Naive thymus-derived CD4-positive, alpha-beta T cell (primary cell): Measurements from ENCODE around the gene BIN1. TPM values are rescaled to one million over a fixed set of nuclear protein-coding genes. Genes with fewer than 3 reads are reported as not detected.

Experiments used
- ATAC-seq: fragments of 150-1000 bp; cut with Tn5 transposase; 2 replicates; pipeline ENCODE4 v1.10.0; 2021; ENCODE audit warnings: mild to moderate bottlenecking, moderate library complexity
- CTCF ChIA-PET: fragments of 350-600 bp; sonication (Branson Sonifier 250); formaldehyde crosslinking; loops from one replicate; lab custom pipeline; 2021; ENCODE audit warnings: antibody characterized with exemption; lab: Charles Lee
- POLR2A ChIA-PET: fragments of 350-600 bp; sonication (Branson Sonifier 250); formaldehyde crosslinking; loops from one replicate; lab custom pipeline; 2021; ENCODE audit warnings: antibody characterized with exemption, inconsistent platforms; lab: Charles Lee
- DNase-seq, 9 donors: peaks; one replicate each; pipeline versions ENCODE4 v3.0.0 to v3.0.0-alpha.2; 2020 to 2022; ENCODE audit warnings: mixed read lengths in 1 of 9
- H3K27ac ChIP-seq: one replicate; pipeline ENCODE4 v1.7.0; 2013; ENCODE audit warnings: mild to moderate bottlenecking, low read depth, low read length, moderate library complexity
- H3K27me3 ChIP-seq, 2 donors: one replicate each; pipeline ENCODE4 v1.7.0; 2013; ENCODE audit warnings: low read length in 2 of 2, mild to moderate bottlenecking in 2 of 2, moderate library complexity in 2 of 2; ENCODE audit not compliant: control insufficient read depth in 2 of 2, insufficient read depth in 2 of 2
- H3K36me3 ChIP-seq, 3 experiments: 1 replicate in 2 of 3; 2 replicates in 1 of 3; pipeline ENCODE4 v1.7.0; 2013; ENCODE audit warnings: low read length in 3 of 3, mild to moderate bottlenecking in 3 of 3, moderate library complexity in 1 of 3; ENCODE audit not compliant: insufficient read depth in 3 of 3, control insufficient read depth in 2 of 3
- H3K4me1 ChIP-seq, 2 donors: one replicate each; pipeline ENCODE4 v1.7.0; 2013; ENCODE audit warnings: low read length in 2 of 2, mild to moderate bottlenecking in 2 of 2, moderate library complexity in 1 of 2; ENCODE audit not compliant: control insufficient read depth in 2 of 2, insufficient read depth in 2 of 2
- H3K4me3 ChIP-seq: 2 replicates; pipeline ENCODE4 v1.7.0; 2013; ENCODE audit warnings: mild to moderate bottlenecking, low read length
- H3K9me3 ChIP-seq, 3 experiments: 1 replicate in 2 of 3; 2 replicates in 1 of 3; pipeline ENCODE4 v1.7.0; 2013; ENCODE audit warnings: low read length in 3 of 3; ENCODE audit not compliant: control insufficient read depth in 2 of 3
- H3K27ac Mint-ChIP-seq, 9 donors: one replicate each; pipeline ENCODE4 v1.8.0; 2020 to 2022; ENCODE audit warnings: mixed read lengths in 9 of 9, mild to moderate bottlenecking in 8 of 9, moderate library complexity in 5 of 9, inconsistent platforms in 2 of 9
- H3K27me3 Mint-ChIP-seq, 5 donors: one replicate each; pipeline ENCODE4 v1.8.0; 2021 to 2022; ENCODE audit warnings: mixed read lengths in 5 of 5, mild to moderate bottlenecking in 1 of 5
- H3K36me3 Mint-ChIP-seq, 5 donors: one replicate each; pipeline ENCODE4 v1.8.0; 2020 to 2022; ENCODE audit warnings: mixed read lengths in 5 of 5, mild to moderate bottlenecking in 3 of 5, inconsistent platforms in 1 of 5
- H3K4me1 Mint-ChIP-seq, 7 donors: one replicate each; pipeline ENCODE4 v1.8.0; 2020 to 2022; ENCODE audit warnings: mixed read lengths in 7 of 7, mild to moderate bottlenecking in 3 of 7, inconsistent platforms in 1 of 7
- H3K4me3 Mint-ChIP-seq, 10 donors: one replicate each; pipeline ENCODE4 v1.8.0; 2020 to 2022; ENCODE audit warnings: mild to moderate bottlenecking in 10 of 10, mixed read lengths in 10 of 10, moderate library complexity in 6 of 10, inconsistent platforms in 2 of 10
- H3K9me3 Mint-ChIP-seq, 11 donors: one replicate each; pipeline ENCODE4 v1.8.0; 2020 to 2022; ENCODE audit warnings: mixed read lengths in 11 of 11, mild to moderate bottlenecking in 4 of 11, inconsistent platforms in 1 of 11, moderate library complexity in 1 of 11
- intact Hi-C, 2 donors: fragments of 100-400 bp; cut with micrococcal nuclease; formaldehyde crosslinking; loops; one replicate each; pipeline ENCODE4 v1.15.1; 2023
- polyA plus RNA-seq, 2 donors: library from polyadenylated mRNA; unstranded; fragments of 300-500 nt; fragmentation: Illumina TruSeq; gene quantifications; one replicate each; pipeline ENCODE4 v1.2.3, GENCODE V29; 2021
- total RNA-seq, 6 experiments: library from RNA in 5 of 6; stranded (reverse) in 5 of 6; gene quantifications; 1 replicate in 5 of 6; 2 replicates in 1 of 6; pipeline ENCODE4 v1.2.3 and lab custom pipeline; 2021 to 2026

The BIN1 gene
- total and polyA plus RNA-seq, 7 experiments from 2014 or later, result 103 to 161 (median 117) TPM

GRCh38 chr2:127076924-127077323 is 30.0 kb downstream of the BIN1 start:
- Mint-ChIP-seq H3K36me3 (peaks cover 3 to 14% (median 7%) of the 10 kb centered on the region in 5 donors), H3K4me3 (peak overlapping the region in 4 of 10 donors; percentile 14 to 95 (median 52))

GRCh38 chr2:127076290-127076689 is 30.7 kb downstream of the BIN1 start:
- peaks cover 0 to 57% (median 12%) of the 10 kb centered on the region in 3 experiments for H3K36me3 ChIP-seq
- H3K4me1 Mint-ChIP-seq, result peaks cover 39 to 77% (median 54%) of the 10 kb centered on the region in 7 donors
- intact Hi-C loops, result no loop called here
- ATAC-seq (no peak), DNase-seq (no peak)
- no peaks in the 10 kb centered on the region for H3K9me3 Mint-ChIP-seq
- peaks cover 37 to 48% of the 10 kb centered on the region in 2 donors for H3K4me1 ChIP-seq
- peaks cover 3 to 14% (median 7%) of the 10 kb centered on the region in 5 donors for H3K36me3 Mint-ChIP-seq
- ChIA-PET CTCF (no interaction called here), POLR2A (interaction anchor here (2.4 kb wide), 1 partner anchor 10 kb away, joined by 11 read pairs; no protein-coding TSS in a partner anchor)
- peak overlapping the region in 2 of 10 donors; percentile 19 to 95 for H3K4me3 Mint-ChIP-seq
- no peak overlapping the region for H3K4me3 ChIP-seq
- H3K27ac ChIP-seq, result peak overlapping the region; percentile 89
- no peaks in the 10 kb centered on the region for H3K9me3 ChIP-seq
- no peaks in the 10 kb centered on the region for H3K27me3 ChIP-seq
- H3K27ac Mint-ChIP-seq, result peak overlapping the region in 8 of 9 donors; percentile 11 to 99 (median 96)
- H3K27me3 Mint-ChIP-seq, result no peaks in the 10 kb centered on the region

More at GRCh38 chr2:127076924-127077323, 30.0 kb downstream of the BIN1 start:
- H3K4me1 ChIP-seq, result peaks cover 39 to 50% of the 10 kb centered on the region in 2 donors
- ATAC-seq, result no peak
- intact Hi-C loops, result no loop called here
- peak overlapping the region; percentile 89 for H3K27ac ChIP-seq
- H3K27me3 Mint-ChIP-seq, result no peaks in the 10 kb centered on the region
- no peak for DNase-seq
- H3K27me3 ChIP-seq, result no peaks in the 10 kb centered on the region
- peaks cover 0 to 50% (median 12%) of the 10 kb centered on the region in 3 experiments for H3K36me3 ChIP-seq
- no peaks in the 10 kb centered on the region for H3K9me3 Mint-ChIP-seq
- POLR2A ChIA-PET, result interaction anchor here (0.6 to 2.4 kb wide), 2 partner anchors 9 to 17 kb away, joined by 3 to 11 read pairs; no protein-coding TSS in a partner anchor
- H3K4me3 ChIP-seq, result no peak overlapping the region
- peaks cover 41 to 79% (median 59%) of the 10 kb centered on the region in 7 donors for H3K4me1 Mint-ChIP-seq
- H3K27ac Mint-ChIP-seq, result peak overlapping the region; percentile 54 to 99 (median 94)
- H3K9me3 ChIP-seq, result no peaks in the 10 kb centered on the region
- CTCF ChIA-PET, result no interaction called here

- peak overlapping the region; percentile 89 for H3K27ac ChIP-seq
- H3K4me3 ChIP-seq, result no peak overlapping the region
- Mint-ChIP-seq H3K36me3 (peaks cover 3 to 12% (median 7%) of the 10 kb centered on the region in 5 donors), H3K27me3 (no peaks in the 10 kb centered on the region), H3K4me1 (peaks cover 40 to 79% (median 51%) of the 10 kb centered on the region in 7 donors), H3K4me3 (peak overlapping the region in 1 of 10 donors; percentile 19), H3K27ac (peak overlapping the region in 6 of 9 donors; percentile 54 to 99 (median 97)), H3K9me3 (no peaks in the 10 kb centered on the region)
- POLR2A ChIA-PET, result interaction anchor here (1.0 to 2.4 kb wide), 2 partner anchors 10 to 30 kb away, joined by 4 to 11 read pairs; no protein-coding TSS in a partner anchor
- DNase-seq, result no peak
- ATAC-seq, result no peak
- no peaks in the 10 kb centered on the region for H3K27me3 ChIP-seq
- no peaks in the 10 kb centered on the region for H3K9me3 ChIP-seq
- H3K4me1 ChIP-seq, result peaks cover 37 to 48% of the 10 kb centered on the region in 2 donors
- H3K36me3 ChIP-seq, result peaks cover 0 to 61% (median 12%) of the 10 kb centered on the region in 3 experiments
- CTCF ChIA-PET, result interaction anchor here (0.5 kb wide), 1 partner anchor 10 kb away, joined by 3 read pairs; no protein-coding TSS in a partner anchor
- intact Hi-C loops, result no loop called here
Observed at GRCh38 chr2:127075821-127076220, 31.1 kb downstream of the BIN1 start.

GRCh38 chr2:127074936-127075335 is 32.0 kb downstream of the BIN1 start:
- peaks cover 33 to 73% (median 44%) of the 10 kb centered on the region in 7 donors for H3K4me1 Mint-ChIP-seq
- H3K27ac Mint-ChIP-seq, result peak overlapping the region in 8 of 9 donors; percentile 30 to 86 (median 74)
- DNase-seq (no peak), ATAC-seq (no peak)
- Histone ChIP-seq H3K4me3 (no peak overlapping the region), H3K27me3 (no peaks in the 10 kb centered on the region), H3K36me3 (peaks cover 0 to 70% (median 12%) of the 10 kb centered on the region in 3 experiments), H3K9me3 (no peaks in the 10 kb centered on the region), H3K27ac (peak overlapping the region; percentile 89), H3K4me1 (peaks cover 32 to 40% of the 10 kb centered on the region in 2 donors)
- intact Hi-C loops, result no loop called here
- H3K27me3 Mint-ChIP-seq, result no peaks in the 10 kb centered on the region
- no peaks in the 10 kb centered on the region for H3K9me3 Mint-ChIP-seq
- H3K36me3 Mint-ChIP-seq, result peaks cover 3 to 14% (median 7%) of the 10 kb centered on the region in 5 donors
- CTCF ChIA-PET, result no interaction called here
- peak overlapping the region in 1 of 10 donors; percentile 2 for H3K4me3 Mint-ChIP-seq
- POLR2A ChIA-PET, result interaction anchor here (1.0 to 2.4 kb wide), 2 partner anchors 11 to 31 kb away, joined by 4 to 11 read pairs; no protein-coding TSS in a partner anchor

DNA sequence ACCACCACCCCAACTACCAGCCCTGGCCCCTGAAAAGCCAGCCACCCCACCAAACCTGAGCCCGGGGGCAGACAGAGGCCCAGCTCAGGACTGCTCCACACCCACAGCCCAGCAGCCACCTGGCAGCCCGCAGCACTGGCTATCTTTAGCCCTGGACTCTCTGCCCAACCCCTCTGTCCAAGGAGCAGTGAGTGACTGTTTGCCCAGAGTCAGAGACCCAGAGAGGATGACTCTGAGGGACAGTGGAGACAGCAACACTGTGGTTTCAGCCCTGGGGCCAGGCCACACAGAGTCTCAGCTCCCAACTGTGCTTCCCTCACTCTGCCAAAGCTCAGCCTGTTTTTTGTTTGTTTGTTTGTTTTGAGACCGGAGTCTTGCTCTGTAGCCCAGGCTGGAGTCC is 32.6 kb downstream of the BIN1 start:
- H3K27ac ChIP-seq, result no peak overlapping the region
- DNase-seq (no peak), ATAC-seq (no peak)
- peaks cover 30 to 70% (median 40%) of the 10 kb centered on the region in 7 donors for H3K4me1 Mint-ChIP-seq
- ChIA-PET POLR2A (no interaction called here), CTCF (no interaction called here)
- peak overlapping the region in 1 of 10 donors; percentile 23 for H3K4me3 Mint-ChIP-seq
- H3K4me1 ChIP-seq, result peaks cover 26 to 34% of the 10 kb centered on the region in 2 donors
- H3K36me3 ChIP-seq, result peaks cover 0 to 76% (median 18%) of the 10 kb centered on the region in 3 experiments
- peaks cover 3 to 16% (median 7%) of the 10 kb centered on the region in 5 donors for H3K36me3 Mint-ChIP-seq
- H3K9me3 ChIP-seq, result no peaks in the 10 kb centered on the region
- H3K27me3 ChIP-seq, result no peaks in the 10 kb centered on the region
- no peak overlapping the region for H3K4me3 ChIP-seq
- H3K9me3 Mint-ChIP-seq, result no peaks in the 10 kb centered on the region
- intact Hi-C loops, result no loop called here
- H3K27ac Mint-ChIP-seq, result peak overlapping the region in 8 of 9 donors; percentile 65 to 86 (median 76)
- H3K27me3 Mint-ChIP-seq, result no peaks in the 10 kb centered on the region

DNA sequence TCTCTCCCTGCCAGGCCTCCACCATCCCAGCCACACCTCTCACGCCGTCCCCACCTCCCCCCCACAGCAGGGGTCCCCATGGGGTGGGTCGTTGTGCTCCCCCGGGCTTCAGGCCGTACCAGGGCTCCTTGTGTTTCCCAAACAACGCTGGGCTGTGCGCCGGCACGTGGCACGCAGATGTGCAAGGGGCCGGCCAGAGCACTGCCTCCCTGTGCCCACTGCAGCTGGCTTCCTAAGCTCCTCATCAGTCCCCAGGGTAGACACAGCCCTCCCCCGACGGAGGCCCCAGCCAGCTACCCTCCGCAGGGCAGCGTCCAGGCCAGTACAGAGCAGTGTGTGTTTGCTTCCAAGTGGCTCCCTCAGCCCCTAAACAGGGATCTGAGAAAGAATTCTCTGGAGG is 34.0 kb downstream of the BIN1 start:
- CTCF ChIA-PET, result no interaction called here
- Mint-ChIP-seq H3K27me3 (no peaks in the 10 kb centered on the region), H3K4me1 (peaks cover 23 to 61% (median 31%) of the 10 kb centered on the region in 7 donors), H3K9me3 (no peaks in the 10 kb centered on the region), H3K27ac (peak overlapping the region in 4 of 9 donors; percentile 14 to 81 (median 35)), H3K4me3 (no peak overlapping the region), H3K36me3 (peaks cover 3 to 19% (median 7%) of the 10 kb centered on the region in 5 donors)
- Histone ChIP-seq H3K36me3 (peaks cover 0 to 89% (median 19%) of the 10 kb centered on the region in 3 experiments), H3K27me3 (no peaks in the 10 kb centered on the region), H3K4me1 (peaks cover 12 to 22% of the 10 kb centered on the region in 2 donors), H3K4me3 (no peak overlapping the region), H3K27ac (no peak overlapping the region), H3K9me3 (no peaks in the 10 kb centered on the region)
- intact Hi-C loops, result no loop called here
- DNase-seq, result no peak
- ATAC-seq, result no peak
- POLR2A ChIA-PET, result no interaction called here
